Stimulated activated CD4-positive, alpha-beta T cell treated with anti-CD3 and anti-CD28 coated beads, Interleukin-4, amount 100 ng/mL, for 48 hours (primary cell): ENCODE results near the gene CUX1.
"Not testable (repeated sequence)": the region's sequence is repeated elsewhere in the genome, so short reads cannot be mapped to it uniquely, and the experiment has no call there.

Experiments used
- DNase-seq, 2 donors: peaks; one replicate each; pipeline ENCODE4 v3.0.0-alpha.2; 2020; ENCODE audit warnings: low read depth in 2 of 2

CUX1 gene

DNA sequence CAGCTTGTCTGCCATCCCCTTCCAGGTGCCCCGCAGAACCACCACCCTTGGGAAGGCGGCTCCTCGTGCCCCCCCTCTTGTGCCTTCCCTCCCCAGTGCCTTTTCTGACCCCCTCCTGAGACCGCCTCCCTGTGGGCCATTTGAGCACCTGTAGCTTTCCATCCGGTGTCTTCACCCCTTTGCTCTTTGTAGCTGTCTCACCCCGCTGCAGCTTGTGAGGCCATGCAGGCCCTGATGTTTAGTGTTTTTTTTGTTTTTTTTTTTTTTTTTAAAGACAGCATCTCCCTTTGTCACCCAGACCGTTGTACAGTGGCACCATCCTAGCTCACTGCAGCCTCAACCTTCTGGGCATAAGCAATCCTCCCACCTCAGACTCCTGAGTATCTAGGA lies 52.5 kb downstream of the CUX1 start:
- DNase-seq = no peak

DNA sequence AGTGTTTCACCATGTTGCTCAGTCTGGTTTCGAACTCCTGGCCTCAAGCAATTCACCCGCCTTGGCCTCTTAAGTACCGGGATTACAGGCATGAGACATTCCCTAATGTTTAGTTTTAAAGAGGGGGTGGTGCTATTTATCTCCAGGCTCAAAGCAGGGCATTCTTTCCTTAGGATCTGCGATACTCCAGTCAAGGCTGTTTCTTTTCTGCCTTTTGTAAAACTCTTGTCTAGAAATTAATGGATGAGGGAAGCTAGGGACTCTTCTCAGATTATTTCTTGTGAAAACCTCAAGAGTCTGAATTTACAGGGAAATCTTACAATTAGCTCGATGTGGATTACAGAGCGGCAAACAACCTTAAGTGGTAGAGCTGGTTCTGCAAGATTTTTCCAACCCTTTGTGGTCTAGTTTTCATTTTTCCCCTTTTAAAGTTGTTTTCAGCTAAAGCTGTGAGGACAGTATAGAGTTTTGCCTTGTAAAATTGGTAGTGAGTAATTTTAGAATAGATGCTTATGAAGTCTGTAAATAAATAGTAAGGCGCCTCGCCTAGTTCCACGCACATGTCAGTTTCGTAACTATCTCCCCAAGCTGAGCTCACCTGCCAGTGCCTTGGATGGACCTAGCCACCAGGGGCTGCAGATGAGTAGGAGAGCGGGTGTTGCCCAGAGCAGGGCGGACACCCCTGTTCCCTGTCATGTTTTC lies 53.1 kb downstream of the CUX1 start:
- DNase-seq = no peak

DNA sequence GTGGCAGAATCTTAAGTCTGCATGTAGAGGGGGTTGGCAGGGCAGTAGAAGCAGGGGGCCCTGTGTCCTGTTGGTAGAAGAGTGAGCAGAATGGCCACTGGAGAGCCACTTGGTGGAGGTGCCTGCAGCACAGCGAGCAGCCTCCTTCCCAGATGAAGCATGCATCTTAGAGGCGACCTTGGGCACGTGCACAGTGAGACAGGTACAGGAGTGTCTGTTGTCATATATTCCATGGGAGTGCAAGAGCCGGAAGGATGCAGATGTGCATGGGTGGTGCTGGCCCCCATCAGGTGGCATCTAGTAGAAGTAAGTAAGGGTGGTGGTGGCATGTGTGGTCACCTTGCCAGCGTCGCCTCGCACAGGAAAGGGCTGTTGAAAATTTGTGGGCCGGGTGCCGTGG lies 53.9 kb downstream of the CUX1 start:
- DNase-seq = no peak

DNA sequence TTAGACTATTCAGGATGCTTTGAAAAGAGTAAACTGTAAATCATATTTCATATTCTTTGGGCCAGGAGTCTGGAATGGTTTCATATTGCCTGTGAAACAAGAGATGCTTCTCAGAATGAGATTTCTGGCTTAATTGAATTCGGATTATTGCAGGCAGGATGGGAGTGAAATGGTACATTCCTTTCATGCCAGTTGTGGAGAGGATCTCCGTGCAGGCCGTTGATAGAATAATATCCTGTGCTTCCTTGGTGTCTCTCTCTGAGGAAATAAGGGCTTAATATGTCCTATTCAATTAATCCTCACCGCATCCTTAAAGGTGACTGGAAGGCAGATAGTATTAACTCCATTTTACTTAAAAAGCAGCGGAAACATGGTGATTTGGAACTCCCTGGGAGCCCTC lies 56.6 kb downstream of the CUX1 start:
- DNase-seq = no peak

DNA sequence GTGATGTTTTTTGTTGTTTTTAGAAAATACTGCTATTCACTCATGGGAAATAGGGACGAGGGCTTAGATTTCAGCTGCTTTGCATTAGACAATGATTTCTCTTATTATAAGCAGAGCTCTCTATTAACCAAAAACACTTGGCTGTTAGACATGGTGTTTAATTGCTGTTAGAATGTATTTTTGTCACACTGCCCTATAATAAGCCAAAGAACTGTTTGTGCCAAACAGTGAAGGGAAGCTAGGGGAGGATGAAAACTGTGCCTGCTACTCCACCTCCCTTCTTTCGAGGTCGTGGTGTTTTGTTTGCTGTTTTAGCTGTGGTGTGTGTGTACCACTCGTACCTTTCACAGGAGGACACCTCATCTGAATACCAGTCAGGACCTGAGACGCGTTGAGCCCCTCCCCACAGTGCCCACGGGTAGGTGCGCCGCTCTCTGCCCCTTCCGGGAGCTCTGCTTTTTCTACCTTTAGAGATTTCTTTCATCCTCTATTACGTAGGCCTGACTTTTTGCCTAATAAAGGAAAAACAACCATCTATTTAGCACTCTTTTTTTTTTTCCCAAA lies 57.9 kb downstream of the CUX1 start:
- DNase-seq = no peak

DNA sequence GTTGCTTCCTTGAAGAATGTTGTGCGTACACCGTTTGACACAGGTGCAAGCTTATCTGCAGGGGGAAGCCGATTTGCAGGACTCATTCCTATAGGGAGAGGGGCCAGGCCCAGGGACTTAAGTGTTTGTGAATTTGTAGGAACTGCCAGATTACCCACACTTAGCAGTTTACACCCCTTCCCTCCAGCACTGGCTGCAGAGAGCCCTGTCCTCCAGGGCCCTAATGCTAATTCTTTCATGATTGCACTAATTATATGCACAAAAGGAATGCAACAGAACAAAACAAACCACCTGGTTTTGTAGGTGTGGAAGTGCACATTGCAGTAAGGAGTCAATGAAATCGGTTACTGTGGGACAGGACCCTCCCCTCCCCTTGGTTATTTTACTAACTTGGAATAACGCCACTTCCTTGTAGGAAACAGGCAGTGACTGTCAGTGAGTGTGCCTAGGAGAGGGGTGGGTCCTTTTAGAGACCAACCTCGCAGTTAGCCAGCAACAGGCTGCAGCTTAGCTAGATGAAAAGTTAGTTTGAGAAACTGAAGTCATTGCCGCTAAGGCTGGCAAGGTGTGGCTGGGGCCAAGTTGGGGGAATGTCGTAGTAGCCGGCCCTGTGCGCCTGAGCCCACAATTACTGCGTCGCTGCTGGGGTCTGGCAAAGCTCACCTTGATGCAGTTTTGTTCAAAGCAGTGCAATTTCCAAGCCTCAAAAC lies 60.6 kb downstream of the CUX1 start:
- DNase-seq = no peak

DNA sequence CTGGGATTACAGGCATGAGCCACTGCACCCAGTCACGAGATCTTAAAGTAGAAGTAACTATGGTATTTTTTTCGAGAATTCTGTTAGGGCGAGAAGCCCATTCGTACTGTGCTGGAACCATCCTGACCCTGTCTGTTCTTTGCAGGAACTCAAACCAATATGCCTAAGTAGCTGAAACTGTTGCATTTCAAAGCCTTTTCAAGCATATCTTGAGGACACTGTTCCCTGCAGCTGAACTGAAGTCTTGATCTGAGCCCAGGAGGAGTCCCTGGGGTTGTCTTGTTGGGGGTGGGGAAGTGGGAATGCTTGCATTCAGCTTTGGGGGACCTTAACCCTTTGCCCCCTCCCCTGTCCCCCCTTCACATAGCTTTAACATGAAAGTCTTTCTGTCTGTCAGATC lies 61.5 kb downstream of the CUX1 start:
- DNase-seq = no peak

DNA sequence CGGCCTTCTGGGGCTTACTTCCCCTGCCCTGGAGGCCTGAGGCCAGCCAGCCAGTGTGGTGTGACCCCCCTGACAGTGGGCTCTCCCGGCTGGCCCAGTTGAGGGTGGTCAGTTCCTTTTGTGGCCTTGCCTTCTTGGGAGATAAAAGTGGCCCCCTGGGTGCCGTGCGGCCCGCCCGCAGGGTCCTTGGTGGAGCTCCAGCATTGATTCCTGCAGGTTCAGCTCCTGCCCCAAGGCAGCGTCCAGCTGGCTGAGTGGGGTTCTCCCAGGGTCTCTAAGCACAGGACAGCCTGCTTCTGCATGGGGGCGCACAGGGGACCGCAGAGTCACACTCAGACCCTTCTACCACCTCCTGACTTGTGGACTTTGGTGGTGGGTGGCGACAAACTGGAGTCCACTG lies 62.1 kb downstream of the CUX1 start:
- no peak for DNase-seq

DNA sequence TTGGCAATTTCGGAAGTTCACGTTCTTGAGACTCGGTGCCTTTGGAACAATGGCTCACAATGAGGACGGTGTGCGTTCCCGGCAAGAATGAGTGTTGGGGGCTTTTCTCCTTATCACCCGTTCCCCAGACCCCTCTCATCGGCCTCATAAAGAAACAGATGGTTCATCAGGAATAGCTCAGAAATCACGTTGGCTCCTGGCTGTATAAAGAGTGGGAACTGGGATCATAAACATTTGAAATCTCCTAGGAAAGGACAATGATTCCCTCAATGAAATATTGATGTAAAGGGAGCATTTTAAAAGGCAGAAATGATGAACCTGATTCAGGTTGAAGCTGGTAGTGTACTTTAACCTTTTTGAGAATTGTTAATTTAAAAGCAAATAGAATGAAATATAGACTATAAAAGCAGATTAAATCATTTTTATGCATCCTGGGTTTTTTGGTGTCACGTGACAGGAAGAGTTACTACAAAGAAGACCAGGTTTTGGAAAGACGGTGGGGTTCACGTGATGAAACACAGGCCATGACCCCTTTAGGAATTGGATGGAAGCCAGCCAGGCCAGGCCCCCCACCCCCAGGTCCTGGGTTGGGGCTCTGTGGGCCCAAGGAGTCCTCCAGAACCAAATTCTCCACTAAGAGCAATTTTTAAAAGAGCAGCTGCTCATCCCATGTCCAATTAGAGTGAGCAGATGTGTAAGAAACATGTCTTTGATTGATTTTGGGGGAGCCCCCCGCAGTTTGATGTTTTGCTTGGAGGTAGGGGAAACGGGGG lies 63.0 kb downstream of the CUX1 start:
- DNase-seq = no peak

DNA sequence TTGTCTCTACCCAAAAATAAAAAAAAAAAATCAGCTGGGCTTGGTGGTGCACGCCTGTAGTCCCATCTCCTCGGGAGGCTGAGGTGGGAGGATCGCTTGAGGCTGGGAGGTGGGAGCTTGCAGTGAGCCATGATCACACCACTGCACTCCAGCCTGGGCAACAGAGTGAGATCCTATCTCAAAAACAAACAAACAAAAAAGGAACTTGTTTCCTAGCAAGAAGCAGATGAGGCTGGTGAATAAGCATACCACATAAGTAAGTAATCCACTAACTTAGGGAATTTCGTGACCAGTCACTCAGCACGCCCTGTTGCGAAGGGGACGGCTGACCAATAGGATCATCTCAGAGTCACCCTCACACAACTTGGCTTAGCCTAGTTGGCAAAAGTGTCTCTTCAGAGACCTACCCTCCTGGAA lies 64.6 kb downstream of the CUX1 start:
- DNase-seq = no peak

DNA sequence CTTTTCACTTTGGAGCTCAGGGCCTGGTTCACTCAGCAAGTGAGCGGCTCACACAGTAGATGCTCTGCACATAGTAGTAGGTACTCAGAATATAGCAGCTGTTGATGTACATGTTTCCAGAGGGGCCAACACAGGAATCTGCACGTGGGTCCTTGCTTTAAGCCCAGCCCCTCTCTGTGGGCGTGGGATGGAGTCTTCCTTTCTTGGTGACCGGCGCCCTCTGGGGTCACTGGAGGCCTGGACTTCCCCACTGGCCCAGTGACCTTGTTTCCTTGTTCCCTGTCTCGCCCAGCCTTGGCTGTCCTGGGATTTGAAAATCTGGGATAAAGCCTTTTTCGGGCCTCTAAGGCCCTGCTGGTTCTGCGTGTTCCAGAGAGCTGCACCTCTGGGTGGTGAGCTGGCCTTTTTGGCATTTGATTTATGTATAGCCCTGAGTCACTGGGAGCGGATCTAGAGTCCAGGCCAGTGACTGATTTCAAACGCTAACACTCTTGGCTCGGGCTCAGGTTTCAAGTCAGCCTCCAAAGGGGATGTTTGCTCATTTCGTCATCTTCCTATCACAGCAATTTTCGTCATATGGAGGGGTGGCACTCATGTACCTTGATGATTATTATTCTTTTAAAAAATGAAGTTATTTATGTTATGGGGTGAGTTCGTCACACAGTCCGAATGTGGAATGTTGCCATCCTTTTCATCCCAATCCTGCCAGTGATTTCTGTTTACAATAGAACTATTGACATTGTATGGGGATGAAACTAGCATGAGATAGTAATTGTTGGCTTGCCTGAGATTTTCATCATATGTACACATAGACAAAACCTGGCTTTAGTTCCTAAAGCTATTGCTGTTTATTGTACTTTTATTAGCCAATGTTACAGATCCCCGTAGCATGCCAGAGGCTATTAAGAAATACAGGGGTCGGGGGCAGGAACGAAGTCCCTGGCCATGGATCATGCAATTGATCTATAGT lies 65.5 kb downstream of the CUX1 start:
- no peak for DNase-seq

DNA sequence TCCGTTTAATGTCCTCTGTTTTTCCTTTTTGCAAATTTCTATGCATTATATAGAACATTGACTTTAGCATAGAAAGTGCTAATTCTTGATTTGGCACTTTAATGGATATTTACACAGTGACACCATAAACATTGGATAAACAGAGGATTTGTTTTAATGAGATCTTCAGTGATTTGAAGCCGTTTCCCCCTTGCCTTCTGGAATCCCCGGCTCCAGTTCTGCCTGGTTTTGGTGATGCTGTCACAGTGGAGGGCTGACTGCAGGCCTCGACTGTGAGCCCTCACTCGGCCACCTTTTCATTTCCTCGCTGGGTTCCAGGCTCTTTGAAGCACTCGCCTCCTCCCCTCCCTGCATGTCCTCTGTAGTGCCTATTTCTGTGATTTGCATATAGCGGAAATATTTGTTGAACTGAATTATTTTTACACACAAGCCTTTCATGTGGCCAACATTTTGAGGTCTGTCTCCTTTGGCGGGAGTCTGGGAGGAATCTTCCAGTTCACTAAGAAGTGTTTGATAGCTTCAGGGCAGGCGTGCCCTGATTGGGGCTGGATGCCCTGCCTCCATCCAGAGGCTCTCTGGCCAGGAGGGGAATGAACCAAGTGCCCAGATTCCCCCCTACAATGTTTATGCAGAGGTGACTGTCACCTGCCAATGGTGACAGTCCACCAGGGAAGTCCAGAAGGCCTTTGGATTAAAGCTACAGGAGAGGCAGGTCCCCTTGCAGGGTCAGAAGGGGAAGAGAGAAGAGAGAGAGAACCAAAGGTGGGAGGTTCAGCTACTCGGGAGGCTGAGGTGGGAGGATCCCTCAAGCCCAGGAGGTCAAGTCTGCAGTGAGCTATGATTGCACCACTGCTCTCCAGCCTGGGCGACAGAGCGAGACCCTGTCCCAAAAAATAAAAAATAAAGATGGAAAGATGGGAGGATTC lies 67.5 kb downstream of the CUX1 start:
- DNase-seq = no peak

DNA sequence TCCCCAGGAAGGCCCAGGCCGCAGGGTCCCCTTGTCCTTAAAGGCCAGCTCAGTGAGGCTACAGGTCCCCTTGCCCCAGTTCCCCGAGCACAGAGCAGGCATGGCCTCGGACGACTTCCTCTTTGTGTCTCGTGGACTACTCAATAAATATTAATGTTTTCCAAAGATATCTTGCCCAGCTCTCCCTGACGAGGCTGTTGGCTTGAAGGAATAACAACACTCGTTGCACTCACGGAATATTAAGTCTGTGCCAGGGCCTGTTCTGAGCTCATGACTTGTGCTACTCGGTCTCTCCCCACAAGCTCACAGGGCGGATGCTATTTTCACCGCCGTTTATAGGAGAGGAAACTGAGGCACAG lies 68.2 kb downstream of the CUX1 start:
- no peak for DNase-seq

DNA sequence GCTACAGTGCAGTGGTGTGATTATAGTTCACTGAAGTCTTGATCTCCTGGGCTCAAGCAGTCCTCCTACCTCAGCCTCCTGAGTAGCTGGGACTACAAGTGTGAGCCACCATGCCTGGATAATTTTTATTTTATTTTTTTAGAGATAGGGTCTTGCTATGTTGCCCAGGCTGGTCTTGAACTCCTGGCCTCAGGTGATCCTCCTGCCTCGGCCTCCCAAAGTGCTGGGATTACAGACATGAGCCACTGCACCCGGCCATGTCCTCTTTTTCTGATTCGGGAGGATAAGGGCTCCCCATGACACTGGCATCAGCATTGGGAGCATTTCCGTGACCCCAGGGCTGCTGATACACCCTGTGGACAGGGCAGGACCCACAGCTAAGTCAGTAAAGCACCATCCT lies 69.9 kb downstream of the CUX1 start:
- not testable (repeated sequence) for DNase-seq

DNA sequence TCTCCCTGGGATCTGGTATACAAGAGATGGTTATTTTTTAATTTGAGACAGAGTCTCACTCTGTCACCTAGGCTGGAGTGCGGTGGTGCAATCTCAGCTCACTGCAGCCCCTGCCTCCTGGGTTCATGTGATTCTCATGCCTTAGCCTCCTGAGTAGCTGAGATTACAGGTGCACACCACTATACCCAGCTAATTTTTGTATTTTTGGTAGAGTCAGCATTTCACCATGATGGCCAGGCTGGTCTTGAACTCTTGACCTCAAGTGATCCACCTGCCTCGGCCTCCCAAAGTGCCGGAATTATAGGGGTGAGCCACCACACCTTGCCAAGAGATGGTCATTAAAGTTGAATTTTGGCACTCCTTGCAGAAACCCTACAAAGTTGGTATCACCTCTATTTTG lies 71.1 kb downstream of the CUX1 start:
- DNase-seq = not testable (repeated sequence)

DNA sequence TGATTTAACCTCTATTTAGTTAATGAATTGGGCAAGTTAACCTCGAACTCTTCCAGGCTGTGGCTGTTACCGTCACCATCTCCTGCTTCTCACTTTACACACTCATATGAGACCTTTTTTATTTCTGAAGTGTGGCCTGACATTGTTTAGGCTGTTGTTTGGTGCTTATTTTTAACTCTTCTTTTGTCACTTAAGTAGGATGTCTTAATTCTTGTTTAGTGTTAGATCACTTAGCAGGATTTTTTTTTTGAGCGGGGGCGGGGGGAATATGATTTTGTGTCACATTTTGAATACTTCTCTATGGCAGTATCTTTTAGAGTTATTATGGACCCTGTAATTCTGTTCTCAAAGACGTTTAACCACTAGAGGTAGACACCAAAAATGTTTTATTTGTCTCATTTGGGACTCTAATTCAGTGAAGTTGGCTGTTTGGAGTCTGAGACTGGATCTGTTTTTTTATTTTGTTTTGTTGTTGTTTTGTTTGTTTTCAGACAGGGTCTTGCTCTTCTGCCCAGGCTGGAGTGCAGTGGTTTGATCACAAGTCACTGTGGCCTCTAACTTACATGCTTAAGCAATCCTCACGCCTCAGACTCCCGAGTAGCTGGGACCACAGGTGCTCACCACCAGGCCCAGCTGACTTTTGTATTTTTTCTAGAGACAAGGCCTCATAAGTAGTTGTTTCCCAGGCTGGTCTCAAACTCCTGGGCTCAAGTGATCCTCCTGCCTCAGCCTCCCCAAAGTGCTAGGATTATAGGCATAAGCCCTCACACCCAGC lies 73.5 kb downstream of the CUX1 start:
- no peak for DNase-seq

DNA sequence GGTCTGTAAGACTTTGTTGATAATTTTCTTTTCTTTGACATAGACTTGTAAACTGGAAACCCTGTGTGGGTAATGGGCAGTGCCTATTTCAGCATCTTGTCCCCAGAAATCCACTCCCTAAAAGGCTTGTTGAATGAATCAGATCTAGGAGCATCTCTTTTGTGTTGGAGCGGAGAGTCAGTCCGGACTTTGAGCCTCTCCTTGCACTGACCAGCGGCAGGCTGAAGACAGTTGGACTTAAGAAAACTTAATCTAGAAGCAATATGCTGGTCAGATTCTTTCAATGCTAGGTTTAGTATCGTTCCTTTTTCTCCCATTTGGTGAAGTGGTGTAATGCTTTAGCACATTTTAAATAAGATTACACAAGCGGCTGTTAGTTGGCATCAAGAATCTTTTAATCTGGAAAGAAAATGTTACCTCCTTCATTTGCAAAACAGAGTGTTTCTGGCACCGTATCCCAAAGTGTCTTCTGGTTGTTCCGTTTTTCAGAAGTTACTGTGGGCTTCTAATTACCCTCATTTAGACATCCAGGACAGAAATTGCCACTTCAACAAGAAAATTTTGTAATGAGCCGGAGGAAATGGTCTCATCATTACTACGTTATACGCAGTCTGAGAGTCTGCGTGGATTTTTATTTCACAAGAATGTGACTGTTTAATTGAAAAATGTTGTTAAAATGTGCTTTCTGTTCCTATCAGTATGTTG lies 74.7 kb downstream of the CUX1 start:
- DNase-seq = no peak

DNA sequence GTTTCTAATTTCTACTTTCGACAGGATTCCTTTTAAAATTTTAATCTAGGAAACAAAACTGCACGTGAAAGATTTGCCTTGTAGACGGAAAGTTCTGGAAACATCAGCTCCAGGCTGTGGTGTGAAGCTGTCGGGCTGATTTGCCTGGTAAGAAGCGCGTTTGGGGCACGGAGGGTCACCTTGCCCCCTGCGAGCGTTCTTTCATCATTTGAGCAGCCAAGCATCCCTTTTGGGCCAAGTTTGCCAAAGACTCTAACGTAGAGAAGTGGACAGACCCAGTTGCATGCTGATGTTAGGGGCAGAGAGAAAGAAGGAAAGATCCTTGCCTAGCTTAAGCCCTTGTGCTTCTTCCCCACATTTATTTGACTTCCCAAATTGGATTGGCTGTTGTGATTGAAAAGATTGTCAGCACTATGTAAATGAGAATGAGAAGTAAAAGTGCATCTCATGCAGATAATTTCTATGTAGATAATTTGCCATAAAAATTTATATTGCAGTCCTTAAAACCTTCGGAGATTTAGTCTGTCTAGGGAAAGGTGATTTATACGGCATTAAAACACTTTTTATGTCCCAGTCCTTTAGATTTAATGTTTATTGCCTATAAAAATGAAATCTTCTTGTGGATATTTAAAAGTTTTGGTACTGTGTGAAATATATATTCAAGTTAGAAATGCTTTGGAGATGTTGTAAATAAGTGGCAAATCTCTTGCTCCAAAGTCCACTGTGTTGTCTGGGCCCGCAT lies 76.1 kb downstream of the CUX1 start:
- no peak for DNase-seq
